Measurements from ENCODE around the gene URB1. TPM values are rescaled to one million over a fixed set of nuclear protein-coding genes. Genes with fewer than 3 reads are reported as not detected.

Gene URB1
- total and polyA plus RNA-seq, 2 of the 8 experiments (the other 6 are each of a cell fraction or from before 2014, with no cell fraction given) = 8.1 to 28.9 TPM

DNA sequence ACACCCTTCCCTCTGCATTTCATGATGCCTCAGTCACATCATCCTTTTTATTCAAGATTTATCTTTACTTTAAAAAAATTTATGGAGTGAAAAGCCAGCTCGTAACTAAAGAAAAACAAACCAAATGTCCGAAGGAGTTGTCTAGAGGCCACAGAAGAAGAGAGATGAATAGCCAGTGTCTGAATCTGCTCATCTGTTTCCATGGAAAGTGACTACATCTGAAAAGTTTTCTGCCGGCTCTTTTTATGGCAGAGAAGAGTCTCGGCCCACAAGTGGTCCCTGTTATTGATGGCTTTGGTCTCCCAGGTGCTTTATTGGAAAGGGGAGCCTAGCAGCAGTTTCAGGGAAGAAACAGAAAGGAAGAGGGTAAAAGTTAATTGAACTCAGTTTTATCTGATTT, 25.3 kb upstream of the URB1 start:
- no peaks in the 10 kb centered on the region for H4K20me1 ChIP-seq (replicated peaks in 1 of 2; ENCODE audit: control insufficient read depth in 1 of 2, insufficient read depth in 2 of 2, low read length in 2 of 2)
- no peak overlapping the region for H3K4ac ChIP-seq (replicated peaks; ENCODE audit: insufficient read length, low read depth, low read length)
- TF ChIP-seq SP4 (IDR thresholded peaks at IDR 0.05; ENCODE audit: low read length) = no peak
- TF ChIP-seq, protein P1, sequence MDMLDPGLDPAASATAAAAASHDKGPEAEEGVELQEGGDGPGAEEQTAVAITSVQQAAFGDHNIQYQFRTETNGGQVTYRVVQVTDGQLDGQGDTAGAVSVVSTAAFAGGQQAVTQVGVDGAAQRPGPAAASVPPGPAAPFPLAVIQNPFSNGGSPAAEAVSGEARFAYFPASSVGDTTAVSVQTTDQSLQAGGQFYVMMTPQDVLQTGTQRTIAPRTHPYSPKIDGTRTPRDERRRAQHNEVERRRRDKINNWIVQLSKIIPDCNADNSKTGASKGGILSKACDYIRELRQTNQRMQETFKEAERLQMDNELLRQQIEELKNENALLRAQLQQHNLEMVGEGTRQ (IDR thresholded peaks at IDR 0.05; ENCODE audit: low read length) = no peak
- TF ChIP-seq CTBP2 (IDR thresholded peaks at IDR 0.05; ENCODE audit: borderline replicate concordance, insufficient read depth, insufficient read length, low read length) = no peak
- TF ChIP-seq, protein P2, sequence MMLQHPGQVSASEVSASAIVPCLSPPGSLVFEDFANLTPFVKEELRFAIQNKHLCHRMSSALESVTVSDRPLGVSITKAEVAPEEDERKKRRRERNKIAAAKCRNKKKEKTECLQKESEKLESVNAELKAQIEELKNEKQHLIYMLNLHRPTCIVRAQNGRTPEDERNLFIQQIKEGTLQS (IDR thresholded peaks at IDR 0.05; ENCODE audit: insufficient read depth, low read depth, low read length) = no peak
- no peak for TF ChIP-seq ZNF274 (IDR thresholded peaks at IDR 0.05; ENCODE audit: borderline replicate concordance, extremely low read depth, low read length)
- no peak for TF ChIP-seq FOSL1 (IDR thresholded peaks at IDR 0.05; ENCODE audit: insufficient read depth, low read depth, low read length)
- TF ChIP-seq SIN3A (conservative IDR thresholded peaks at IDR 0.05 in 1 of 2, IDR thresholded peaks at IDR 0.05 in 1 of 2; ENCODE audit: low read depth in 1 of 2, low read length in 2 of 2) = no peak
- H3K9ac ChIP-seq (replicated peaks in 1 of 4; ENCODE audit: extremely low read depth in 1 of 4, low read depth in 3 of 4, low read length in 3 of 4) = no peak overlapping the region
- no peak overlapping the region for H3K4me3 ChIP-seq (ENCODE audit: extremely low read depth in 1 of 4, insufficient read depth in 2 of 4, low read depth in 3 of 4, low read length in 4 of 4)
- H3K9me3 ChIP-seq (ENCODE audit: insufficient read depth in 2 of 2, low read depth in 1 of 2, low read length in 1 of 2) = peaks cover 2 to 6% of the 10 kb centered on the region in 2 experiments; a peak in 1 of 4 replicates
- no peak overlapping the region for H2BK20ac ChIP-seq (ENCODE audit: low read length)
- H2AFZ ChIP-seq (ENCODE audit: low read length) = no peak overlapping the region
- no peak overlapping the region for H3K23ac ChIP-seq (ENCODE audit: insufficient read length)
- H3K14ac ChIP-seq (ENCODE audit: insufficient read length) = no peak overlapping the region
- no peak overlapping the region for H4K5ac ChIP-seq (ENCODE audit: insufficient read length, low read depth, low read length)
- H4K8ac ChIP-seq (ENCODE audit: extremely low read depth, insufficient read depth, low read length) = no peak overlapping the region
- POLR2A ChIA-PET (ENCODE audit: partially characterized antibody) = no interaction called here
- no peak for FAIRE-seq
- H3K4me1 ChIP-seq (replicated peaks in 1 of 4; ENCODE audit: control insufficient read depth in 3 of 4, insufficient read depth in 4 of 4, low read length in 3 of 4) = peaks cover 0 to 12% (median 7%) of the 10 kb centered on the region in 4 experiments; a peak in 6 of 7 replicates
- H3K79me1 ChIP-seq (ENCODE audit: low read depth, low read length) = no peaks in the 10 kb centered on the region
- H2AK5ac ChIP-seq (ENCODE audit: low read depth, low read length) = no peak overlapping the region
- H3K56ac ChIP-seq (replicated peaks; ENCODE audit: insufficient read length, low read depth, low read length) = no peak overlapping the region
- no peaks in the 10 kb centered on the region for H3K36me3 ChIP-seq (ENCODE audit: control insufficient read depth in 2 of 4, insufficient read depth in 4 of 4, low read length in 3 of 4)
- H2BK12ac ChIP-seq (ENCODE audit: low read depth, low read length) = no peak overlapping the region
- CTCF ChIA-PET (ENCODE audit: partially characterized antibody) = interaction anchor here (4.5 kb wide), 1 partner anchor 157 kb away, joined by 16 read pairs; no protein-coding TSS in a partner anchor
- no peak overlapping the region for H2BK120ac ChIP-seq (replicated peaks; ENCODE audit: low read depth, low read length)
- H3K27me3 ChIP-seq (replicated peaks in 1 of 4; ENCODE audit: control insufficient read depth in 3 of 4, extremely low read depth in 1 of 4, insufficient read depth in 3 of 4, low read length in 3 of 4) = peaks cover 8 to 23% (median 10%) of the 10 kb centered on the region in 4 experiments
- no peak for DNase-seq (ENCODE audit: low read depth in 1 of 2, low spot score in 2 of 2)
- H3K4me2 ChIP-seq (ENCODE audit: insufficient read depth in 1 of 2, low read depth in 2 of 2, low read length in 2 of 2) = no peak overlapping the region
- H3K18ac ChIP-seq (ENCODE audit: extremely low read depth, low read length) = no peak overlapping the region
- no peak overlapping the region for H2BK5ac ChIP-seq (ENCODE audit: low read depth, low read length)
- H2BK15ac ChIP-seq (ENCODE audit: low read length) = no peak overlapping the region
- no peak overlapping the region for H4K91ac ChIP-seq (replicated peaks; ENCODE audit: insufficient read length, low read length)
- H3K79me2 ChIP-seq (ENCODE audit: control insufficient read depth in 1 of 2, insufficient read depth in 2 of 2, low read length in 2 of 2) = no peaks in the 10 kb centered on the region
- no peak overlapping the region for H3K27ac ChIP-seq (ENCODE audit: low read depth, low read length)
- WGBS, 2 experiments (ENCODE audit: extremely low coverage in 1 of 2, insufficient coverage in 1 of 2, insufficient read length in 1 of 2, insufficient replicate concordance in 2 of 2, low coverage in 1 of 2, low lambda C conversion rate in 2 of 2, missing lambda C conversion rate in 1 of 2) = 87% methylated on average over 4 of the region's 4 CpGs; no CpG with 5 or more reads in 1 of the 2 experiments
- no peaks in the 10 kb centered on the region for H3K23me2 ChIP-seq (ENCODE audit: low read depth, low read length)
